H1 (cell line): Measurements from ENCODE around the gene RAD51B. TPM values are rescaled to one million over a fixed set of nuclear protein-coding genes. Genes with fewer than 3 reads are reported as not detected.

Experiments used
- EZH2 ChIP-seq: fragments of 200-600 bp; sonication (generic); IDR thresholded peaks from 2 replicates; pipeline ENCODE4 v1.7.1; 2012; ENCODE audit warnings: low read depth, mild to moderate bottlenecking, moderate library complexity, low read length, inconsistent platforms; ENCODE audit not compliant: severe bottlenecking
- GABPA ChIP-seq: IDR thresholded peaks from 2 replicates; pipeline ENCODE4 v1.6.1; 2011; ENCODE audit warnings: mild to moderate bottlenecking, low read length, moderate library complexity, borderline replicate concordance; ENCODE audit not compliant: insufficient read depth
- RFX5 ChIP-seq: IDR thresholded peaks from 2 replicates; pipeline ENCODE4 v1.6.1; 2011; ENCODE audit warnings: low read depth, low read length, improper control_type of control experiment, borderline replicate concordance
- SP4 ChIP-seq: IDR thresholded peaks from 2 replicates; pipeline ENCODE4 v1.6.1; 2012; ENCODE audit warnings: low read length, inconsistent platforms
- TAF7 ChIP-seq: optimal IDR thresholded peaks from 2 replicates; pipeline ENCODE3; 2011; ENCODE audit warnings: low read depth, mild to moderate bottlenecking, inconsistent platforms, low read length, moderate library complexity, borderline replicate concordance
- USF2 ChIP-seq: IDR thresholded peaks from 2 replicates; pipeline ENCODE4 v1.6.1; 2011; ENCODE audit warnings: low read length, improper control_type of control experiment
- polyA plus RNA-seq, 7 experiments: library from polyadenylated mRNA; depleted of rRNA in 3 of 7; stranded (reverse) in 5 of 7; unstranded in 2 of 7; fragments of >200 nt in 5 of 7; fragments of 200-250 nt in 2 of 7; gene quantifications; 1 replicate in 5 of 7; 2 replicates in 1 of 7; 4 replicates in 1 of 7; pipeline versions ENCODE4 v1.2.1 to v1.2.3, GENCODE V29; 2011 to 2013; ENCODE audit warnings: missing spikeins in 2 of 7, mixed read lengths in 2 of 7
- total RNA-seq: library from RNA; stranded (reverse); fragmentation: NEBNext Ultra II Directional; extraction: Animal tissue kit (Norgen Biotek cat#: 25700); gene quantifications from 2 replicates; pipeline ENCODE4 v1.2.1, GENCODE V29; 2021

The RAD51B gene
- total and polyA plus RNA-seq, 2 of the 8 experiments (the other 6 are each of a cell fraction or from before 2014, with no cell fraction given) = 3.9 to 14.9 TPM

DNA sequence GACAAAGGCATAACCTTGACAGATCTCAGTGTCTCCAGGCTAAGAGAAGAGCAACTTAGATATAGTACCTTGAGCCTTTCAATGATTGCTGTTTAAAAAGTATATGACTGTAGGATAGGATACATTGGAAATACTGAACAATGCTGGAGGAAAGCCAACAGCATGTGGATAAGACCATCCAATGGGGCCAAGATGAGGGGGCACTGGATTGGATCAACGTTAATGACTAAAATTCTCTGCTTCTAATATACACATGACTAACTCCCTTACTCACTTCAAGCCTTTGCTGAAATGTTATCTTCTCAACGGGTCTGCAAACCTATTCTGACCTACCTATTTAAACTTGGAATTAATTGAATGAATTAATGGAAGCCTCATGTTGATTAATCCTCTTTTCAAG, 354.9 kb downstream of the RAD51B start (continued):
- no peak for TF ChIP-seq GABPA
- TF ChIP-seq USF2 = no peak
- TF ChIP-seq RFX5 = no peak
- TF ChIP-seq TAF7 = no peak
- no peak for TF ChIP-seq EZH2
- TF ChIP-seq SP4 = no peak
- TF ChIP-seq, all 59 proteins: peak for 0
